Activated T-helper 2 cell treated with anti-CD3 and anti-CD28 coated beads, Interferon-gamma antibody, Interleukin-2, Interleukin-4, amounts not matched to agents 10 μg/mL and 5 μg/mL and 100 μg/mL, durations not matched to agents 14 hours and 24 hours and 36 hours (primary cell): ENCODE measurements around the gene ANKRD13D. TPM values are rescaled to one million over a fixed set of nuclear protein-coding genes. Genes with fewer than 3 reads are reported as not detected.

Experiments
- DNase-seq: peaks from one replicate; pipeline ENCODE4 v3.0.0; 2021; ENCODE audit warnings: low spot score
- H3K27ac Mint-ChIP-seq: one replicate; pipeline ENCODE4 v1.8.0; 2021; ENCODE audit warnings: mixed read lengths
- H3K27me3 Mint-ChIP-seq: one replicate; pipeline ENCODE4 v1.8.0; 2021; ENCODE audit warnings: low read depth, mixed read lengths
- H3K36me3 Mint-ChIP-seq: one replicate; pipeline ENCODE4 v1.8.0; 2021; ENCODE audit warnings: low read depth, mixed read lengths
- H3K4me1 Mint-ChIP-seq: one replicate; pipeline ENCODE4 v1.8.0; 2021; ENCODE audit warnings: low read depth, mixed read lengths
- H3K4me3 Mint-ChIP-seq: one replicate; pipeline ENCODE4 v1.8.0; 2021; ENCODE audit warnings: low read depth, mild to moderate bottlenecking, moderate library complexity, mixed read lengths
- H3K9me3 Mint-ChIP-seq: one replicate; pipeline ENCODE4 v1.8.0; 2021; ENCODE audit warnings: mixed read lengths
- intact Hi-C: fragments of 100-400 bp; cut with micrococcal nuclease; formaldehyde crosslinking; loops from one replicate; pipeline ENCODE4 v1.15.1; 2023
- total RNA-seq: library from RNA; stranded (reverse); gene quantifications from 2 replicates; pipeline ENCODE4 v1.2.3, GENCODE V29; 2022

The ANKRD13D gene
- total RNA-seq, 1 donor from 2014 or later: 119 TPM

- intact Hi-C loops: no loop called here
- H3K27me3 Mint-ChIP-seq: no peaks in the 10 kb centered on the region
- H3K9me3 Mint-ChIP-seq: no peaks in the 10 kb centered on the region
- H3K4me3 Mint-ChIP-seq: peak overlapping the region; percentile 8
- DNase-seq: no peak
- H3K4me1 Mint-ChIP-seq: peaks cover 36% of the 10 kb centered on the region
- peak overlapping the region; percentile 78 for H3K27ac Mint-ChIP-seq
- peaks cover 87% of the 10 kb centered on the region for H3K36me3 Mint-ChIP-seq
Observed at GRCh38 chr11:67279589-67280340, 9.3 kb upstream of the ANKRD13D start.

DNA sequence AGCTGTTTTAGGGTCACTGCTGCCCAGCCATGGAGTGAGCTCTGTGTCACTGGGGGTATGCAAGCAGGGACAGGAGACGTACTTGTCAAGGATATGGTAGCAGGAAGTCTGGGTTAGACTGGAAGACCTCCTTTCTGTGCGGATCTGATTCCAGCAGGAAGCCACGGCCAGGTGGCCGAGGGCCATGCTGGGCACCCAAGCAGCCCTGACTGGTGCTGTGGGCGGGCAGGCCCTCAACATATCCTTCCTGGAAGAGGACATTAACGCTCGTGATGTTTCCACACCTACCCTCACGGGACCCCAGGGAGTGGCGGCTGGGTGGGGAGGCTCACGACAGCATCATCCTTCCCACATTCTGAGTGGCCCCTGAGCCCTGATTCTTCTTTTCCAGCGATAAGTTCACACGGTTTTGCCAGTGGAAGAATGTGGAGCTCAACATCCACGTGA is 8.7 kb upstream of the ANKRD13D start:
- H3K36me3 Mint-ChIP-seq: peaks cover 89% of the 10 kb centered on the region
- H3K4me1 Mint-ChIP-seq: peaks cover 34% of the 10 kb centered on the region
- peak overlapping the region; percentile 78 for H3K27ac Mint-ChIP-seq
- no peak for DNase-seq
- H3K27me3 Mint-ChIP-seq: no peaks in the 10 kb centered on the region
- intact Hi-C loops: no loop called here
- no peak overlapping the region for H3K4me3 Mint-ChIP-seq
- no peaks in the 10 kb centered on the region for H3K9me3 Mint-ChIP-seq

DNA sequence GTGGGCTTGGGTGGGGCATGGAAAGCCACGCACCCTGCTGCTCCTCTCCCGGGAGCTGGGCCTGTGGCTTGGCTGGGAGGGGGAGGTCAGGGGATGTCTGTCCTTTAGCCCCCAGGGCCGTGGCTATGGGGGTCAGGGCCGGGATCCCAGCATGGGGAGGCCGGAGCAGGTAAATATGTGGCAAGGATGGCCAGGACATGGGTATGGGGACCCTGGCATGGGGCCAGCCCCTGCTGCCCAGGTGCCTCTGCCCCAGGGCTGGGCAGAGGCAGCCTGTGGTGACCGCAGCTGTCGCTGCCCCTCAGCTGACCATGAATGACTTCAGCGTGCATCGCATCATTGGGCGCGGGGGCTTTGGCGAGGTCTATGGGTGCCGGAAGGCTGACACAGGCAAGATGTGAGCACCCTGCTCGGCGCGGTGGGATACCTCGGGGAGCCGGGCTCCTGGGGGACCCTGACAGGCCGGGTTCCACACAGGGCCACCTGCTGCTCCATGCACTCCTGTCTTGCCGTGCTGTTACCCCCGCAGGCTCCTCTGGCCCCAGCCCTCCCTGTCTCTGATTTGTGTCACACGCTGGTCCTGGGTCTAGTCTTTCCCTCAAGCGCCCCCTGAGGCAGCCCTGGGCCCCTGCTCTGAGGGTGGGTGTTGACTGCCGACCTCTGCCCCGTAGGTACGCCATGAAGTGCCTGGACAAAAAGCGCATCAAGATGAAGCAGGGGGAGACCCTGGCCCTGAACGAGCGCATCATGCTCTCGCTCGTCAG is 8.1 kb upstream of the ANKRD13D start:
- H3K4me1 Mint-ChIP-seq: peaks cover 29% of the 10 kb centered on the region
- no peaks in the 10 kb centered on the region for H3K9me3 Mint-ChIP-seq
- no peaks in the 10 kb centered on the region for H3K27me3 Mint-ChIP-seq
- H3K36me3 Mint-ChIP-seq: peaks cover 88% of the 10 kb centered on the region
- DNase-seq: no peak
- H3K4me3 Mint-ChIP-seq: no peak overlapping the region
- intact Hi-C loops: no loop called here
- no peak overlapping the region for H3K27ac Mint-ChIP-seq

- no peak for DNase-seq
- peaks cover 86% of the 10 kb centered on the region for H3K36me3 Mint-ChIP-seq
- no peak overlapping the region for H3K27ac Mint-ChIP-seq
- intact Hi-C loops: no loop called here
- H3K27me3 Mint-ChIP-seq: no peaks in the 10 kb centered on the region
- no peak overlapping the region for H3K4me3 Mint-ChIP-seq
- peaks cover 29% of the 10 kb centered on the region for H3K4me1 Mint-ChIP-seq
- no peaks in the 10 kb centered on the region for H3K9me3 Mint-ChIP-seq
Observed at GRCh38 chr11:67281552-67282150, 7.5 kb upstream of the ANKRD13D start.

DNA sequence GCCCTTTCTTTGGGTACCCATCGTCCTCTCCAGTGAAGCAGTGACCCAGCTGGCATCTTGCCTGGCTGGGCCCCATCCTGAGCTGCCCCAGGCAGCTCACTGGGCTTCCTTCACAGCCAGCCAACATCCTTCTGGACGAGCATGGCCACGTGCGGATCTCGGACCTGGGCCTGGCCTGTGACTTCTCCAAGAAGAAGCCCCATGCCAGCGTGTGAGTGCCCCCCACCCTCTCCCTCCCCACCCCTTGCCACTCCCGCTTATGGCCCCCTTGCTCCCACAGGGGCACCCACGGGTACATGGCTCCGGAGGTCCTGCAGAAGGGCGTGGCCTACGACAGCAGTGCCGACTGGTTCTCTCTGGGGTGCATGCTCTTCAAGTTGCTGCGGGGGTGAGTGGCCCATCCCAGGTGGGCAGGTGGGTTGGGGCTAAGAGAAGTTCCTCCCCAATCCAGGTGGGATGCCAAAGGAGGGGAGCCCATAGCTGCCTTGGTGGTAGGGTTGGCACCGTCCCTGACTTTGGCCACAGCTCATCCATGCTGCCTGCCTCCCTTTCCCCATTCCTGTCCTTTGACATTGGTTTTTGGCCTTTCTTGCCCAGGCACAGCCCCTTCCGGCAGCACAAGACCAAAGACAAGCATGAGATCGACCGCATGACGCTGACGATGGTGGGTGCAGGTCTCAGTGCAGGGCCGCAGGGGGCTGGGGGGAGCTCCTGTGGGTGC is 6.8 kb upstream of the ANKRD13D start:
- Mint-ChIP-seq H3K27ac (peak overlapping the region; percentile 35), H3K27me3 (no peaks in the 10 kb centered on the region), H3K4me3 (no peak overlapping the region), H3K4me1 (peaks cover 32% of the 10 kb centered on the region), H3K9me3 (no peaks in the 10 kb centered on the region), H3K36me3 (peaks cover 86% of the 10 kb centered on the region)
- no peak for DNase-seq
- intact Hi-C loops: no loop called here

DNA sequence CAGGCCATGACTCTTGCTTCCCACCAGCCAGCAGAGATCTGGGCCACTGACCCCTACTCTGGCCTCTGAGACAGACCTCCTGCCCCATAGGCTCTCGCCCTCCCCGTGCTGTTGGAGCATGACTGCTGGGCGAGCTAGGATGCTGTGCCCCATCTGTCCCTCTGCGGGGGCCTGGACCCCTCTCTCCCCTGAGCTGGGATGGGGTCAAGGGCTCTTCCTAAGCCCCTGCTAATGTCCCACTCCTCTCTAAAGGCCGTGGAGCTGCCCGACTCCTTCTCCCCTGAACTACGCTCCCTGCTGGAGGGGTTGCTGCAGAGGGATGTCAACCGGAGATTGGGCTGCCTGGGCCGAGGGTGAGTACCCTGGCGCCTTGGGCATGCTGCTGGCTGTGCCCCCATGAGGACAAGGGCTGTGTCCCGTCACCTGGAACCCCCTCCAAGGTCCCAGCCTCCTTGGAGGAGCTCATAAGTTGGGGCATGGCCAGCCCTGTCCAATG is 6.2 kb upstream of the ANKRD13D start:
- Mint-ChIP-seq H3K4me3 (no peak overlapping the region), H3K36me3 (peaks cover 86% of the 10 kb centered on the region), H3K27me3 (no peaks in the 10 kb centered on the region), H3K9me3 (no peaks in the 10 kb centered on the region), H3K4me1 (peaks cover 36% of the 10 kb centered on the region), H3K27ac (peak overlapping the region; percentile 35)
- DNase-seq: no peak
- intact Hi-C loops: no loop called here

DNA sequence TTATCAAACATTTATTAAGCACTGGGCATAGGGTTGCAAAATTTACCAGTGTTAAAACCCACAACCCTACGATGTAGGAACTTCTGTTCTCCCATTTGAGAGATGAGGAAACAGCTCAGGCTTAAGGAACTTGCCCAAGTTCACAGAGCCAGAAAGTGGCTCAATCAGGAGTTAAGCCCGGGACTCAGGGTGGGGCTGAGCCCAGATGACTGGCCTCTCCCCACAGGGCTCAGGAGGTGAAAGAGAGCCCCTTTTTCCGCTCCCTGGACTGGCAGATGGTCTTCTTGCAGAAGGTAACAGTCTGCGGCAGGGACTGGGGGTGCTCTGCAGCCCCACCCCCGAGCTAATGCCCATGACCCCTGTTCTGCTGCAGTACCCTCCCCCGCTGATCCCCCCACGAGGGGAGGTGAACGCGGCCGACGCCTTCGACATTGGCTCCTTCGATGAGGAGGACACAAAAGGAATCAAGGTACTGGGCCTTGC is 5.6 kb upstream of the ANKRD13D start:
- peaks cover 39% of the 10 kb centered on the region for H3K4me1 Mint-ChIP-seq
- peaks cover 84% of the 10 kb centered on the region for H3K36me3 Mint-ChIP-seq
- no peak overlapping the region for H3K27ac Mint-ChIP-seq
- H3K9me3 Mint-ChIP-seq: no peaks in the 10 kb centered on the region
- no peak for DNase-seq
- no peak overlapping the region for H3K4me3 Mint-ChIP-seq
- no peaks in the 10 kb centered on the region for H3K27me3 Mint-ChIP-seq
- intact Hi-C loops: no loop called here

DNA sequence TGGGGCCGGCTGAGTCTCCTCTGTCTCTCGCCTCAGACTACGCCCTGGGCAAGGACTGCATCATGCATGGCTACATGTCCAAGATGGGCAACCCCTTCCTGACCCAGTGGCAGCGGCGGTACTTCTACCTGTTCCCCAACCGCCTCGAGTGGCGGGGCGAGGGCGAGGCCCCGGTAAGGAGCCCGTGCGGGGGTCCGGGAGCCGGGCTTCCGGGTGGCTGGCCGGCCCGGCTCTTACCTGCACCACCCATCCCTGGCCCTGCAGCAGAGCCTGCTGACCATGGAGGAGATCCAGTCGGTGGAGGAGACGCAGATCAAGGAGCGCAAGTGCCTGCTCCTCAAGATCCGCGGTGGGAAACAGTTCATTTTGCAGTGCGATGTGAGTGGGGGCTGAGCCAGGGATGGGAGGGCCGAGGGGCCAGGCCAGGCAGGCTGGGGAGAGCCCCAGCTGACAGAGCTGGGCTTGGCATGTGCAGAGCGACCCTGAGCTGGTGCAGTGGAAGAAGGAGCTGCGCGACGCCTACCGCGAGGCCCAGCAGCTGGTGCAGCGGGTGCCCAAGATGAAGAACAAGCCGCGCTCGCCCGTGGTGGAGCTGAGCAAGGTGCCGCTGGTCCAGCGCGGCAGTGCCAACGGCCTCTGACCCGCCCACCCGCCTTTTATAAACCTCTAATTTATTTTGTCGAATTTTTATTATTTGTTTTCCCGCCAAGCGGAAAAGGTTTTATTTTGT is 4.1 kb upstream of the ANKRD13D start:
- intact Hi-C loops: loop anchor here (5.0 kb wide), 2 partner anchors 197 to 222 kb away; partner anchors contain the start of genes AIP, CDK2AP2 and PITPNM1
- Mint-ChIP-seq H3K9me3 (no peaks in the 10 kb centered on the region), H3K4me3 (no peak overlapping the region), H3K4me1 (peaks cover 32% of the 10 kb centered on the region), H3K27me3 (no peaks in the 10 kb centered on the region), H3K36me3 (peaks cover 75% of the 10 kb centered on the region), H3K27ac (no peak overlapping the region)
- DNase-seq: no peak

DNA sequence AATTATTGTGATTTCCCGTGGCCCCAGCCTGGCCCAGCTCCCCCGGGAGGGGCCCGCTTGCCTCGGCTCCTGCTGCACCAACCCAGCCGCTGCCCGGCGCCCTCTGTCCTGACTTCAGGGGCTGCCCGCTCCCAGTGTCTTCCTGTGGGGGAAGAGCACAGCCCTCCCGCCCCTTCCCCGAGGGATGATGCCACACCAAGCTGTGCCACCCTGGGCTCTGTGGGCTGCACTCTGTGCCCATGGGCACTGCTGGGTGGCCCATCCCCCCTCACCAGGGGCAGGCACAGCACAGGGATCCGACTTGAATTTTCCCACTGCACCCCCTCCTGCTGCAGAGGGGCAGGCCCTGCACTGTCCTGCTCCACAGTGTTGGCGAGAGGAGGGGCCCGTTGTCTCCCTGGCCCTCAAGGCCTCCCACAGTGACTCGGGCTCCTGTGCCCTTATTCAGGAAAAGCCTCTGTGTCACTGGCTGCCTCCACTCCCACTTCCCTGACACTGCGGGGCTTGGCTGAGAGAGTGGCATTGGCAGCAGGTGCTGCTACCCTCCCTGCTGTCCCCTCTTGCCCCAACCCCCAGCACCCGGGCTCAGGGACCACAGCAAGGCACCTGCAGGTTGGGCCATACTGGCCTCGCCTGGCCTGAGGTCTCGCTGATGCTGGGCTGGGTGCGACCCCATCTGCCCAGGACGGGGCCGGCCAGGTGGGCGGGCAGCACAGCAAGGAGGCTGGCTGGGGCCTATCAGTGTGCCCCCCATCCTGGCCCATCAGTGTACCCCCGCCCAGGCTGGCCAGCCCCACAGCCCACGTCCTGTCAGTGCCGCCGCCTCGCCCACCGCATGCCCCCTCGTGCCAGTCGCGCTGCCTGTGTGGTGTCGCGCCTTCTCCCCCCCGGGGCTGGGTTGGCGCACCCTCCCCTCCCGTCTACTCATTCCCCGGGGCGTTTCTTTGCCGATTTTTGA is 3.3 kb upstream of the ANKRD13D start:
- Mint-ChIP-seq H3K4me3 (peak overlapping the region; percentile 81), H3K36me3 (peaks cover 72% of the 10 kb centered on the region), H3K27ac (peak overlapping the region; percentile 96), H3K27me3 (no peaks in the 10 kb centered on the region), H3K9me3 (no peaks in the 10 kb centered on the region), H3K4me1 (peaks cover 34% of the 10 kb centered on the region)
- intact Hi-C loops: loop anchor here (5.0 kb wide), 2 partner anchors 196 to 221 kb away; partner anchors contain the start of genes AIP, CDK2AP2 and PITPNM1
- DNase-seq: no peak

- Mint-ChIP-seq H3K27me3 (no peaks in the 10 kb centered on the region), H3K9me3 (no peaks in the 10 kb centered on the region), H3K36me3 (peaks cover 70% of the 10 kb centered on the region), H3K4me3 (peak overlapping the region; percentile 81), H3K4me1 (peaks cover 35% of the 10 kb centered on the region), H3K27ac (peak overlapping the region; percentile 96)
- intact Hi-C loops: loop anchor here (5.0 kb wide), 2 partner anchors 196 to 221 kb away; partner anchors contain the start of genes AIP, CDK2AP2 and PITPNM1
- DNase-seq: no peak
Observed at GRCh38 chr11:67286621-67287333, 2.3 kb upstream of the ANKRD13D start.
